Adrenal gland (tissue), 5 donors: ENCODE measurements around the gene HARBI1.

Experiments
- CTCF ChIP-seq, 6 experiments: fragments of 450-650 bp in 4 of 6; fragments of 200-600 bp in 2 of 6; sonication (generic) in 1 of 6; IDR thresholded peaks; 1 replicate in 5 of 6; 2 replicates in 1 of 6; pipeline versions ENCODE4 v1.5.1 to v1.8.0; 2016 to 2021; ENCODE audit warnings: antibody characterized with exemption in 6 of 6, mild to moderate bottlenecking in 2 of 6, moderate library complexity in 1 of 6
- POLR2A ChIP-seq, 2 donors: fragments of 450-650 bp; IDR thresholded peaks; one replicate each; pipeline ENCODE4 v1.6.1; 2017; ENCODE audit warnings: antibody characterized with exemption in 2 of 2, mild to moderate bottlenecking in 2 of 2, moderate library complexity in 1 of 2
- donor health status: DM: no; HTN: no; CAD: no.

GRCh38 chr11:46635557-46636139 lies 18.6 kb upstream of the HARBI1 start:
- TF ChIP-seq CTCF (IDR thresholded peaks at IDR 0.05): no peak
- no peak for TF ChIP-seq POLR2A (IDR thresholded peaks at IDR 0.05)
